NCI-H82 (cell line): ENCODE measurements around the gene CRYBB1.

Experiments used
- DNase-seq: peaks from one replicate; lab custom pipeline; 2025; lab: John Stamatoyannopoulos, UW

CRYBB1 gene

GRCh38 chr22:26577081-26577480 is 40.7 kb downstream of the CRYBB1 start:
- no peak for DNase-seq

GRCh38 chr22:26576026-26576680 is 41.7 kb downstream of the CRYBB1 start:
- no peak for DNase-seq

- DNase-seq = no peak
Observed at GRCh38 chr22:26574001-26574723, 43.7 kb downstream of the CRYBB1 start.

GRCh38 chr22:26573026-26573662 is 44.7 kb downstream of the CRYBB1 start:
- no peak for DNase-seq

- DNase-seq = no peak
Observed at GRCh38 chr22:26570864-26571525, 46.8 kb downstream of the CRYBB1 start.

- no peak for DNase-seq
Observed at GRCh38 chr22:26570115-26570514, 47.7 kb downstream of the CRYBB1 start.

GRCh38 chr22:26568207-26568706 is 49.6 kb downstream of the CRYBB1 start:
- DNase-seq = no peak

GRCh38 chr22:26567610-26568009 is 50.2 kb downstream of the CRYBB1 start:
- DNase-seq = no peak

- DNase-seq = no peak
Observed at GRCh38 chr22:26566994-26567393, 50.8 kb downstream of the CRYBB1 start.

GRCh38 chr22:26565889-26566288 is 51.9 kb downstream of the CRYBB1 start:
- DNase-seq = no peak

- DNase-seq = no peak
Observed at GRCh38 chr22:26565181-26565580, 52.6 kb downstream of the CRYBB1 start.

- DNase-seq = no peak
Observed at GRCh38 chr22:26564672-26565071, 53.2 kb downstream of the CRYBB1 start.

- DNase-seq = no peak
Observed at GRCh38 chr22:26564181-26564580, 53.6 kb downstream of the CRYBB1 start.

GRCh38 chr22:26563022-26563421 is 54.8 kb downstream of the CRYBB1 start:
- no peak for DNase-seq

GRCh38 chr22:26561756-26562417 is 55.9 kb downstream of the CRYBB1 start:
- no peak for DNase-seq

GRCh38 chr22:26559961-26560575 is 57.8 kb downstream of the CRYBB1 start:
- no peak for DNase-seq

- no peak for DNase-seq
Observed at GRCh38 chr22:26558248-26558895, 59.5 kb downstream of the CRYBB1 start.

GRCh38 chr22:26556904-26557303 is 60.9 kb downstream of the CRYBB1 start:
- DNase-seq = no peak

- no peak for DNase-seq
Observed at GRCh38 chr22:26555478-26555877, 62.3 kb downstream of the CRYBB1 start.

- DNase-seq = no peak
Observed at GRCh38 chr22:26554956-26555355, 62.9 kb downstream of the CRYBB1 start.
